Vagina (tissue), 2 donors: Measurements from ENCODE around the gene METTL17.

ENCODE experiments used
- POLR2A ChIP-seq, 2 donors: fragments of 450-650 bp; IDR thresholded peaks; one replicate each; pipeline ENCODE4 v1.6.1; 2017; ENCODE audit warnings: antibody characterized with exemption in 2 of 2, mild to moderate bottlenecking in 2 of 2, moderate library complexity in 2 of 2
- TF ChIP-seq, protein P1 (sequence below), 3 experiments: fragments of 450-650 bp in 2 of 3; fragments of 200-600 bp in 1 of 3; sonication (generic) in 1 of 3; IDR thresholded peaks; one replicate each; pipeline ENCODE4 v1.5.1; 2017 to 2019; ENCODE audit warnings: antibody characterized with exemption in 3 of 3, mild to moderate bottlenecking in 2 of 3, moderate library complexity in 2 of 3

DNA sequence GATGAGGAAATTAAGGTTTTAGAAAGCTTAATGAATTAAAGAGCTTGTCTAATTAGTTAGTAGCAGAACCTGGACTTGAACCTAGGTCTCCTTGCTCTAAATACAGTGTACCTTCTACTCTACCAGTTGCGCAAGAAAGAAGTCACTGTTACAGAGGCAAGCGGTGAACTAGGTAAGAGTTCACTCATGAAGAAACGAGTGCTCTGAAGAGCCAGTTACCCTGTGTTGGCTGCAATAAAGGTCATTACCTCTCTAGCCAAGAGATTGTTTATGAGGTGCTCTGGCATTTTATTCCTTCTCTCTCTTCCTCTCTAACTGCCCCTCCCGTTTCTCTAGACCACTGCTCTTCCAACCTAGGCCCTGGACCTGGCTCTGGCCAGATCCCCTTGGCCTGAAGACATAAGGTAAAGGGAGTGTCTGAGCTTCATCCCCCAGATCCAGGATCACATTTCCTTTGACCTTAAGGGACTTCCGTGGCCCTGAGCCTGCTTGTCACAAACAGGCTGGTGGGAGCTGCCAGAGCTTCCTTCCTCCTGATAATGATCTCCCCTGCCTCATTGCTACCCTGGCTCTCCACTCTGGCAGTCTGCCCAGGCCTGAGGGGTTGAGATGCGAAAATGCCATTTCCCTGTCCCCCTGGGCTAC is 54.3 kb downstream of the METTL17 start:
- TF ChIP-seq, protein P1, sequence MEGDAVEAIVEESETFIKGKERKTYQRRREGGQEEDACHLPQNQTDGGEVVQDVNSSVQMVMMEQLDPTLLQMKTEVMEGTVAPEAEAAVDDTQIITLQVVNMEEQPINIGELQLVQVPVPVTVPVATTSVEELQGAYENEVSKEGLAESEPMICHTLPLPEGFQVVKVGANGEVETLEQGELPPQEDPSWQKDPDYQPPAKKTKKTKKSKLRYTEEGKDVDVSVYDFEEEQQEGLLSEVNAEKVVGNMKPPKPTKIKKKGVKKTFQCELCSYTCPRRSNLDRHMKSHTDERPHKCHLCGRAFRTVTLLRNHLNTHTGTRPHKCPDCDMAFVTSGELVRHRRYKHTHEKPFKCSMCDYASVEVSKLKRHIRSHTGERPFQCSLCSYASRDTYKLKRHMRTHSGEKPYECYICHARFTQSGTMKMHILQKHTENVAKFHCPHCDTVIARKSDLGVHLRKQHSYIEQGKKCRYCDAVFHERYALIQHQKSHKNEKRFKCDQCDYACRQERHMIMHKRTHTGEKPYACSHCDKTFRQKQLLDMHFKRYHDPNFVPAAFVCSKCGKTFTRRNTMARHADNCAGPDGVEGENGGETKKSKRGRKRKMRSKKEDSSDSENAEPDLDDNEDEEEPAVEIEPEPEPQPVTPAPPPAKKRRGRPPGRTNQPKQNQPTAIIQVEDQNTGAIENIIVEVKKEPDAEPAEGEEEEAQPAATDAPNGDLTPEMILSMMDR (IDR thresholded peaks at IDR 0.05), result no peak
- no peak for TF ChIP-seq POLR2A (IDR thresholded peaks at IDR 0.05)
